Measurements from ENCODE around the gene IL25.

The IL25 gene

GRCh38 chr14:23357261-23357660 lies 15.3 kb upstream of the IL25 start:
- DNase-seq (ENCODE audit: low spot score): no peak
- CTCF ChIA-PET: interaction anchor here (1.5 kb wide), 1 partner anchor 23 kb away, joined by 3 read pairs; no protein-coding TSS in a partner anchor
- POLR2A ChIA-PET (ENCODE audit: low non-redundant PET): interaction anchor here (1.0 kb wide), 1 partner anchor 10 kb away, joined by 3 read pairs; no protein-coding TSS in a partner anchor
- TF ChIP-seq, protein P1, sequence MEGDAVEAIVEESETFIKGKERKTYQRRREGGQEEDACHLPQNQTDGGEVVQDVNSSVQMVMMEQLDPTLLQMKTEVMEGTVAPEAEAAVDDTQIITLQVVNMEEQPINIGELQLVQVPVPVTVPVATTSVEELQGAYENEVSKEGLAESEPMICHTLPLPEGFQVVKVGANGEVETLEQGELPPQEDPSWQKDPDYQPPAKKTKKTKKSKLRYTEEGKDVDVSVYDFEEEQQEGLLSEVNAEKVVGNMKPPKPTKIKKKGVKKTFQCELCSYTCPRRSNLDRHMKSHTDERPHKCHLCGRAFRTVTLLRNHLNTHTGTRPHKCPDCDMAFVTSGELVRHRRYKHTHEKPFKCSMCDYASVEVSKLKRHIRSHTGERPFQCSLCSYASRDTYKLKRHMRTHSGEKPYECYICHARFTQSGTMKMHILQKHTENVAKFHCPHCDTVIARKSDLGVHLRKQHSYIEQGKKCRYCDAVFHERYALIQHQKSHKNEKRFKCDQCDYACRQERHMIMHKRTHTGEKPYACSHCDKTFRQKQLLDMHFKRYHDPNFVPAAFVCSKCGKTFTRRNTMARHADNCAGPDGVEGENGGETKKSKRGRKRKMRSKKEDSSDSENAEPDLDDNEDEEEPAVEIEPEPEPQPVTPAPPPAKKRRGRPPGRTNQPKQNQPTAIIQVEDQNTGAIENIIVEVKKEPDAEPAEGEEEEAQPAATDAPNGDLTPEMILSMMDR (conservative IDR thresholded peaks at IDR 0.05; ENCODE audit: low read depth): no peak
- peak overlapping the region; percentile 30; the same call in 1 of the 2 replicates for H3K27ac ChIP-seq

DNA sequence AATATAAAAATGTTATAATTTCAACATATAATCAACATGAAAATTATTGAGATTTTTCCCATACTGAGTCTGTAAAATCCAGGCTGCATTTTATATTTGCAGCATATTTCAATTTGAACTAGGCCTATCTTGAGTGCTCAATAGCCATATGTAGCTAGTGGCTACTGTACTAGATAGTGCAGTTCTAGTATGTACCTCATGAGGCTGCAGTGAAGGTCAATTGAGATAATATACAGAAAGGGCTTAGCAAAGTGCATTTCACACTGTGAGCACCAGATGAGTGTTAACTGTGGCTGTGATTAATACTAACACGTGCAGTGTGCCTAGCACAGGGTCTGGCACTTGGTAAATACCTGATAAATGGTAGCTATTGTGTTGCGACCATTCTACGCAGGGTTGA lies 14.6 kb upstream of the IL25 start:
- CTCF ChIA-PET: interaction anchor here (1.5 kb wide), 1 partner anchor 22 kb away, joined by 3 read pairs; no protein-coding TSS in a partner anchor
- no peak for DNase-seq (ENCODE audit: low spot score)
- TF ChIP-seq, protein P1 (conservative IDR thresholded peaks at IDR 0.05; ENCODE audit: low read depth): no peak

DNA sequence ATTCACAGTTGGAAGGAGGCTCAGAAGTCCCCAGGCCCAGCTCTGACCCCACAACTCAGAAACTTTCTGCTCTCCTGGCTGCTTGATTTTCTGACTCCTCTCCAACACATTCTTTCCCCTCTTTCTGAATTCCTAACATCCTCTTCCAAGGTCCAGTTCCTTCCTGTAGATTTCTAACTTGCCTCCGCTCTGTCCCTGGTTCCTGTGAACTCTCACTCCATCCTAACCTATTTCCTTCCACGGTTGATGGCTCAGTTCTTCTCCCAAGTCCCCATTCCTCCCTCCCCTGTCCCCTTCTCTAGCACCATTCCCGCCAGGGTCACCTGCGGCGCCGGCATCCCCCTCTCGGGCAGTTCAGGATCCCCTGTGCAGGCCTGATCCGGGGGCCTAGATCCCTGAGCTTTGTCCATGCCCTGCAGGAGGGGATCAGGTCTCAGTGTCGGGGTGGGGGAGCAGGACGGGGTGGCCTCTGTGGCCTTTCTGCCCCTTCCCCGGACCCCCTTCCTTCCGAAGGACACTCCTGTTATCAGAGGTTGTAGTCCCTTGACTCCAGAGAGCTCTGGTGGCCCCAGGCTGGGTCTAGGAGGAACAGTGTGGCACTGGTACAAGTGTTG lies 13.9 kb upstream of the IL25 start:
- peak overlapping the region; percentile 9; the same call in 1 of the 2 replicates for H3K27ac ChIP-seq
- TF ChIP-seq, protein P1 (conservative IDR thresholded peaks at IDR 0.05; ENCODE audit: low read depth): no peak
- DNase-seq (ENCODE audit: low spot score): no peak
- ChIA-PET CTCF (interaction anchor here (0.6 to 1.5 kb wide), 2 partner anchors 21 to 375 kb away, joined by 3 to 4 read pairs; no protein-coding TSS in a partner anchor), POLR2A (ENCODE audit: low non-redundant PET) (no interaction called here)

More for the DNA sequence above, 14.6 kb upstream of the IL25 start:
- no peak overlapping the region for H3K27ac ChIP-seq
- POLR2A ChIA-PET (ENCODE audit: low non-redundant PET): interaction anchor here (1.0 kb wide), 1 partner anchor 9 kb away, joined by 3 read pairs; no protein-coding TSS in a partner anchor

DNA sequence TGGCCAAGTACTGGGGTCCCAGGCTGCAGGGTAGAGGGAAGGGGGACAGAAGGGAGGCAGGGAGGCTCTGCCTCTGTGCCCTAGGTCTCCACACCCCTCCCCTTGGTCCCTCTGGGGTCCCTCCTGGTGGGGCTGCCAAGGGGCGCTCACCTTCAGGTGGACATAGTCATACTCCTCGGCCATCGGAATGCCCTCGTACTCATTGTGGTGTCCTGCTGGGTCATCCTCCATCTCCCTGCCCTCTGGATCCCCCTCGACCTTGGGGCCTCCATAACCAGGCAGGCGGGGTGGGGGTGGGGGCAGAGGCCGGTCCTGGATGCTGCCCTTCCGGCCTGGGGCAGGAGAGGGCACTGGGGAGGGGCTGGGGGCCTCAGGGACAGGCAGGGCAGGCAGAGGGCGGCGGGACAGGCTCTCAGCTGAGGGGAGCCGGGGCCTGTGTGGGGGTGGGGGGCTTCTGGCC lies 13.4 kb upstream of the IL25 start:
- ChIA-PET CTCF (no interaction called here), POLR2A (ENCODE audit: low non-redundant PET) (no interaction called here)
- H3K27ac ChIP-seq: 0 out of 2 replicates have a peak overlapping the region, but pooled peaks have one; percentile 9
- DNase-seq (ENCODE audit: low spot score): no peak
- TF ChIP-seq, protein P1 (conservative IDR thresholded peaks at IDR 0.05; ENCODE audit: low read depth): no peak

- TF ChIP-seq, protein P1 (conservative IDR thresholded peaks at IDR 0.05; ENCODE audit: low read depth): no peak
- no peak for DNase-seq (ENCODE audit: low spot score)
- CTCF ChIA-PET: interaction anchor here (0.6 to 1.0 kb wide), 2 partner anchors 25 to 61 kb away, joined by 3 read pairs; no protein-coding TSS in a partner anchor
- POLR2A ChIA-PET (ENCODE audit: low non-redundant PET): no interaction called here
- H3K27ac ChIP-seq: no peak overlapping the region
These were observed 12.7 kb upstream of the IL25 start for GRCh38 chr14:23359722-23360447.

GRCh38 chr14:23360496-23360895 lies 12.1 kb upstream of the IL25 start:
- no peak overlapping the region for H3K27ac ChIP-seq
- TF ChIP-seq, protein P1 (conservative IDR thresholded peaks at IDR 0.05; ENCODE audit: low read depth): no peak
- ChIA-PET POLR2A (ENCODE audit: low non-redundant PET) (no interaction called here), CTCF (interaction anchor here (0.6 to 1.0 kb wide), 2 partner anchors 24 to 62 kb away, joined by 3 read pairs; no protein-coding TSS in a partner anchor)
- DNase-seq (ENCODE audit: low spot score): no peak

All from RWPE1 (cell line).